DND-41 (cell line): ENCODE measurements around the gene STX10.
"Not testable (repeated sequence)": the region's sequence is repeated elsewhere in the genome, so short reads cannot be mapped to it uniquely, and the experiment has no call there.

Source experiments
- ATAC-seq: fragments of 200-7000 bp; cut with Tn5 transposase; 3 replicates; pipeline ENCODE4 v1.9.1; 2021; ENCODE audit warnings: low read depth; ENCODE audit not compliant: insufficient read depth
- DNase-seq: peaks from one replicate; pipeline ENCODE4 v3.0.0-alpha.2; 2020
- H2AFZ ChIP-seq: 2 replicates; pipeline ENCODE4 v1.6.0; 2012; ENCODE audit warnings: low read depth, low read length
- H3K27ac ChIP-seq: 2 replicates; pipeline ENCODE4 v1.5.1; 2012; ENCODE audit warnings: low read length, inconsistent platforms
- H3K27me3 ChIP-seq: fragments of 200-600 bp; sonication (generic); 2 replicates; pipeline ENCODE4 v1.6.0; 2012; ENCODE audit warnings: low read length, mild to moderate bottlenecking, inconsistent platforms; ENCODE audit not compliant: insufficient read depth, poor library complexity
- H3K36me3 ChIP-seq: 2 replicates; pipeline ENCODE4 v1.5.1; 2012; ENCODE audit warnings: low read length, inconsistent platforms; ENCODE audit not compliant: insufficient read depth
- H3K4me1 ChIP-seq: 2 replicates; pipeline ENCODE4 v1.5.1; 2012; ENCODE audit warnings: mild to moderate bottlenecking, low read length; ENCODE audit not compliant: insufficient read depth
- H3K4me2 ChIP-seq: 2 replicates; pipeline ENCODE4 v1.6.0; 2012; ENCODE audit warnings: mild to moderate bottlenecking, moderate library complexity, low read length, inconsistent platforms; ENCODE audit not compliant: insufficient read depth
- H3K4me3 ChIP-seq, 2 experiments: fragments of 200-600 bp in 1 of 2; shearing (Covaris generic) in 1 of 2; 2 replicates each; pipeline ENCODE4 v1.5.1; 2012 to 2016; ENCODE audit warnings: inconsistent platforms in 2 of 2, low read length in 2 of 2, mild to moderate bottlenecking in 2 of 2, low read depth in 1 of 2, moderate library complexity in 1 of 2
- H3K79me2 ChIP-seq: 2 replicates; pipeline ENCODE4 v1.6.0; 2012; ENCODE audit warnings: low read length, inconsistent platforms; ENCODE audit not compliant: insufficient read depth
- H3K9ac ChIP-seq: 2 replicates; pipeline ENCODE4 v1.6.0; 2012; ENCODE audit warnings: low read depth, mild to moderate bottlenecking, inconsistent platforms, low read length, moderate library complexity
- H3K9me3 ChIP-seq: 2 replicates; pipeline ENCODE4 v1.5.1; 2012; ENCODE audit warnings: low read length, moderate library complexity, mild to moderate bottlenecking, inconsistent platforms; ENCODE audit not compliant: insufficient read depth, severe bottlenecking
- H4K20me1 ChIP-seq: 2 replicates; pipeline ENCODE4 v1.6.0; 2012; ENCODE audit warnings: low read length; ENCODE audit not compliant: insufficient read depth
- EZH2 ChIP-seq: IDR thresholded peaks from 3 replicates; pipeline ENCODE4 v1.6.1; 2012; ENCODE audit warnings: borderline replicate concordance, low read depth, mild to moderate bottlenecking, moderate library complexity, low read length, inconsistent platforms; ENCODE audit not compliant: severe bottlenecking
- TF ChIP-seq, protein P1 (sequence below): IDR thresholded peaks from 2 replicates; pipeline ENCODE4 v1.5.1; 2012; ENCODE audit warnings: borderline replicate concordance, low read length, moderate library complexity, mild to moderate bottlenecking; ENCODE audit not compliant: poor library complexity, severe bottlenecking; ENCODE audit errors: extremely low read depth

STX10 gene

GRCh38 chr19:13149628-13150186 is 468 bp downstream of the STX10 start:
- DNase-seq (peak; percentile 43), ATAC-seq (peak; percentile 4)
- H3K9ac ChIP-seq: peak overlapping the region; percentile 87
- TF ChIP-seq, protein P1, sequence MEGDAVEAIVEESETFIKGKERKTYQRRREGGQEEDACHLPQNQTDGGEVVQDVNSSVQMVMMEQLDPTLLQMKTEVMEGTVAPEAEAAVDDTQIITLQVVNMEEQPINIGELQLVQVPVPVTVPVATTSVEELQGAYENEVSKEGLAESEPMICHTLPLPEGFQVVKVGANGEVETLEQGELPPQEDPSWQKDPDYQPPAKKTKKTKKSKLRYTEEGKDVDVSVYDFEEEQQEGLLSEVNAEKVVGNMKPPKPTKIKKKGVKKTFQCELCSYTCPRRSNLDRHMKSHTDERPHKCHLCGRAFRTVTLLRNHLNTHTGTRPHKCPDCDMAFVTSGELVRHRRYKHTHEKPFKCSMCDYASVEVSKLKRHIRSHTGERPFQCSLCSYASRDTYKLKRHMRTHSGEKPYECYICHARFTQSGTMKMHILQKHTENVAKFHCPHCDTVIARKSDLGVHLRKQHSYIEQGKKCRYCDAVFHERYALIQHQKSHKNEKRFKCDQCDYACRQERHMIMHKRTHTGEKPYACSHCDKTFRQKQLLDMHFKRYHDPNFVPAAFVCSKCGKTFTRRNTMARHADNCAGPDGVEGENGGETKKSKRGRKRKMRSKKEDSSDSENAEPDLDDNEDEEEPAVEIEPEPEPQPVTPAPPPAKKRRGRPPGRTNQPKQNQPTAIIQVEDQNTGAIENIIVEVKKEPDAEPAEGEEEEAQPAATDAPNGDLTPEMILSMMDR: no peak
- no peak for TF ChIP-seq EZH2
- H3K4me1 ChIP-seq: peaks cover 45% of the 10 kb centered on the region
- peak overlapping the region; percentile 74 for H2AFZ ChIP-seq
- H3K4me2 ChIP-seq: peak overlapping the region; percentile 100
- peak overlapping the region; percentile 54 to 68 for H3K4me3 ChIP-seq
- H4K20me1 ChIP-seq: peaks cover 19% of the 10 kb centered on the region
- H3K36me3 ChIP-seq: peaks cover 18% of the 10 kb centered on the region
- H3K27ac ChIP-seq: peak overlapping the region; percentile 74
- H3K9me3 ChIP-seq: no peaks in the 10 kb centered on the region
- peaks cover 16% of the 10 kb centered on the region for H3K27me3 ChIP-seq
- peaks cover 33% of the 10 kb centered on the region for H3K79me2 ChIP-seq

DNA sequence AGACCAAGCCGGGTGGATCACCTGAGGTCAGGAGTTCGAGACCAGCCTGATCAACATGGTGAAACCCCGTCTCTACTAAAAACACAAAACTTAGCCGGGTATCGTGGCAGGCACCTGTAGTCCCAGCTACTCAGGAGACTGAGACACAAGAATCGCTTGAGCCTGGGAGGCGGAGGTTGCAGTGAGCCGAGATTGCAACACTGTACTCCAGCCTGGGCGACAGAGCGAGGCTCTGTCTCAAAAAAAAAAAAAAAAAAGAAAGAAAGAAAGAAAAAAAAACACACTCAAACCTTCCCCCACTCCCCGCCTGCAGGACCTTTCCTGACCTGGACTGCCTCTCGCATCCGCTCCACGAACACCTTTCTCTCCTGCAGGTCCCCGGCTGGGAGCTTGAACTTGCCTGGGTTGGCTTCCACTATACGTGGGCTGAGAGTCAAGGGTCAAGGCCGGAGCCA is 975 bp downstream of the STX10 start:
- not testable (repeated sequence) for ATAC-seq

GRCh38 chr19:13146763-13147563 is 3.2 kb downstream of the STX10 start:
- Histone ChIP-seq H2AFZ (no peak overlapping the region), H3K4me2 (no peak overlapping the region), H3K9me3 (no peaks in the 10 kb centered on the region), H3K36me3 (peaks cover 16% of the 10 kb centered on the region), H3K4me3 (no peak overlapping the region), H3K4me1 (peaks cover 18% of the 10 kb centered on the region), H3K27ac (no peak overlapping the region), H4K20me1 (no peaks in the 10 kb centered on the region; the same call in 1 of the 2 replicates), H3K79me2 (peaks cover 18% of the 10 kb centered on the region), H3K27me3 (no peaks in the 10 kb centered on the region), H3K9ac (no peak overlapping the region)
- DNase-seq: no peak
- ATAC-seq: no peak
- TF ChIP-seq EZH2: no peak
- TF ChIP-seq, protein P1: no peak

More for the DNA sequence above, 975 bp downstream of the STX10 start:
- peaks cover 40% of the 10 kb centered on the region for H3K4me1 ChIP-seq
- H3K4me3 ChIP-seq: peak overlapping the region; percentile 54 to 68
- not testable (repeated sequence) for H3K9me3 ChIP-seq, DNase-seq
- peak overlapping the region; percentile 100 for H3K4me2 ChIP-seq
- peaks cover 31% of the 10 kb centered on the region for H3K79me2 ChIP-seq
- peak overlapping the region; percentile 74 for H3K27ac ChIP-seq
- peaks cover 21% of the 10 kb centered on the region for H3K36me3 ChIP-seq
- peak overlapping the region; percentile 87 for H3K9ac ChIP-seq
- peaks cover 13% of the 10 kb centered on the region for H4K20me1 ChIP-seq
- peak overlapping the region; percentile 74 for H2AFZ ChIP-seq
- peaks cover 13% of the 10 kb centered on the region for H3K27me3 ChIP-seq
